Suppressor macrophage treated with lipopolysaccharide for 1 hour (primary cell): ENCODE results near the gene MOCS1.

ENCODE experiments used
- DNase-seq, 3 donors: peaks; one replicate each; pipeline ENCODE4 v3.0.0-alpha.2; 2020 to 2022

MOCS1 gene

GRCh38 chr6:39922821-39923220, 11.4 kb downstream of the MOCS1 start:
- DNase-seq, result no peak

GRCh38 chr6:39920157-39920556, 14.1 kb downstream of the MOCS1 start:
- no peak for DNase-seq

- no peak for DNase-seq
Measured at GRCh38 chr6:39918831-39919230, 15.4 kb downstream of the MOCS1 start.

GRCh38 chr6:39917981-39918380, 16.3 kb downstream of the MOCS1 start:
- no peak for DNase-seq

- no peak for DNase-seq
Measured at GRCh38 chr6:39917329-39917728, 16.9 kb downstream of the MOCS1 start.

- DNase-seq, result no peak
Measured at GRCh38 chr6:39915866-39916265, 18.4 kb downstream of the MOCS1 start.

- no peak for DNase-seq
Measured at GRCh38 chr6:39914239-39914638, 20.0 kb downstream of the MOCS1 start.

GRCh38 chr6:39913391-39913916, 20.8 kb downstream of the MOCS1 start:
- DNase-seq, result no peak

GRCh38 chr6:39912446-39912845, 21.8 kb downstream of the MOCS1 start:
- no peak for DNase-seq

- no peak for DNase-seq
Measured at GRCh38 chr6:39911513-39912125, 22.6 kb downstream of the MOCS1 start.

GRCh38 chr6:39910744-39911143, 23.5 kb downstream of the MOCS1 start:
- no peak for DNase-seq

- DNase-seq, result no peak
Measured at GRCh38 chr6:39910164-39910563, 24.1 kb downstream of the MOCS1 start.

GRCh38 chr6:39909701-39910100, 24.6 kb downstream of the MOCS1 start:
- no peak for DNase-seq

GRCh38 chr6:39908838-39909583, 25.3 kb downstream of the MOCS1 start:
- no peak for DNase-seq

GRCh38 chr6:39907871-39908575, 26.2 kb downstream of the MOCS1 start:
- no peak for DNase-seq

GRCh38 chr6:39906318-39906761, 27.9 kb downstream of the MOCS1 start:
- no peak for DNase-seq

- no peak for DNase-seq
Measured at GRCh38 chr6:39905640-39905975, 28.7 kb downstream of the MOCS1 start.

- no peak for DNase-seq
Measured at GRCh38 chr6:39904946-39905639, 29.2 kb downstream of the MOCS1 start.

GRCh38 chr6:39903656-39904055, 30.6 kb downstream of the MOCS1 start:
- no peak for DNase-seq

GRCh38 chr6:39902786-39903465, 31.3 kb downstream of the MOCS1 start:
- no peak for DNase-seq

- no peak for DNase-seq
Measured at GRCh38 chr6:39902136-39902535, 32.1 kb downstream of the MOCS1 start.

- DNase-seq, result no peak
Measured at GRCh38 chr6:39901670-39902069, 32.6 kb downstream of the MOCS1 start.
